TTC549 (cell line): ENCODE data around the gene CHRM4.
"Not testable (repeated sequence)": the region's sequence is repeated elsewhere in the genome, so short reads cannot be mapped to it uniquely, and the experiment has no call there.

Source experiments
- FAIRE-seq: peaks from 2 replicates; lab custom pipeline; 2012; peaks lifted over from hg19 to GRCh38; lab: Jason Lieb, UNC

CHRM4 gene

GRCh38 chr11:46381819-46382645 is 9.5 kb downstream of the CHRM4 start:
- FAIRE-seq = no peak

- no peak for FAIRE-seq
Observed at GRCh38 chr11:46381048-46381818, 10.3 kb downstream of the CHRM4 start, which contains the start of gene MDK. Gene MDK, plus strand, starts transcription at chr11:46381669. Its CDS starts 389 bp downstream, at chr11:46382058.

GRCh38 chr11:46380340-46381047 is 11.1 kb downstream of the CHRM4 start:
- no peak for FAIRE-seq

GRCh38 chr11:46379482-46380293 is 11.9 kb downstream of the CHRM4 start:
- not testable (repeated sequence) for FAIRE-seq

GRCh38 chr11:46378811-46379481 is 12.6 kb downstream of the CHRM4 start:
- no peak for FAIRE-seq

GRCh38 chr11:46378296-46378695 is 13.3 kb downstream of the CHRM4 start:
- FAIRE-seq = no peak

- no peak for FAIRE-seq
Observed at GRCh38 chr11:46377831-46378230, 13.7 kb downstream of the CHRM4 start.

GRCh38 chr11:46377290-46377689 is 14.3 kb downstream of the CHRM4 start:
- no peak for FAIRE-seq

GRCh38 chr11:46376258-46377050 is 15.1 kb downstream of the CHRM4 start:
- no peak for FAIRE-seq

- no peak for FAIRE-seq
Observed at GRCh38 chr11:46375392-46376101, 16.0 kb downstream of the CHRM4 start.

GRCh38 chr11:46374815-46375214 is 16.8 kb downstream of the CHRM4 start:
- no peak for FAIRE-seq

- FAIRE-seq = no peak
Observed at GRCh38 chr11:46373787-46374740, 17.5 kb downstream of the CHRM4 start.

- FAIRE-seq = not testable (repeated sequence)
Observed at GRCh38 chr11:46372501-46372900, 19.1 kb downstream of the CHRM4 start.

- FAIRE-seq = no peak
Observed at GRCh38 chr11:46372086-46372485, 19.5 kb downstream of the CHRM4 start.

GRCh38 chr11:46371262-46371661 is 20.3 kb downstream of the CHRM4 start:
- not testable (repeated sequence) for FAIRE-seq

GRCh38 chr11:46370253-46370652 is 21.3 kb downstream of the CHRM4 start:
- no peak for FAIRE-seq

- no peak for FAIRE-seq
Observed at GRCh38 chr11:46369458-46370152, 22.0 kb downstream of the CHRM4 start.

GRCh38 chr11:46367916-46368267 is 23.7 kb downstream of the CHRM4 start:
- no peak for FAIRE-seq
